ENCODE measurements around the gene CARD16.
A peak's percentile ranks its signal among the peaks of the same experiment; 100 is the strongest.

GRCh38 chr11:105000797-105001196 is 44.3 kb downstream of the CARD16 start:
- peak; percentile 98 for TF ChIP-seq CTCF (conservative IDR thresholded peaks at IDR 0.05; ENCODE audit: low read length)
- no peak for TF ChIP-seq EZH2phosphoT487 (IDR thresholded peaks at IDR 0.05; ENCODE audit: borderline replicate concordance)
